ENCODE data around the gene CUZD1.

The CUZD1 gene

DNA sequence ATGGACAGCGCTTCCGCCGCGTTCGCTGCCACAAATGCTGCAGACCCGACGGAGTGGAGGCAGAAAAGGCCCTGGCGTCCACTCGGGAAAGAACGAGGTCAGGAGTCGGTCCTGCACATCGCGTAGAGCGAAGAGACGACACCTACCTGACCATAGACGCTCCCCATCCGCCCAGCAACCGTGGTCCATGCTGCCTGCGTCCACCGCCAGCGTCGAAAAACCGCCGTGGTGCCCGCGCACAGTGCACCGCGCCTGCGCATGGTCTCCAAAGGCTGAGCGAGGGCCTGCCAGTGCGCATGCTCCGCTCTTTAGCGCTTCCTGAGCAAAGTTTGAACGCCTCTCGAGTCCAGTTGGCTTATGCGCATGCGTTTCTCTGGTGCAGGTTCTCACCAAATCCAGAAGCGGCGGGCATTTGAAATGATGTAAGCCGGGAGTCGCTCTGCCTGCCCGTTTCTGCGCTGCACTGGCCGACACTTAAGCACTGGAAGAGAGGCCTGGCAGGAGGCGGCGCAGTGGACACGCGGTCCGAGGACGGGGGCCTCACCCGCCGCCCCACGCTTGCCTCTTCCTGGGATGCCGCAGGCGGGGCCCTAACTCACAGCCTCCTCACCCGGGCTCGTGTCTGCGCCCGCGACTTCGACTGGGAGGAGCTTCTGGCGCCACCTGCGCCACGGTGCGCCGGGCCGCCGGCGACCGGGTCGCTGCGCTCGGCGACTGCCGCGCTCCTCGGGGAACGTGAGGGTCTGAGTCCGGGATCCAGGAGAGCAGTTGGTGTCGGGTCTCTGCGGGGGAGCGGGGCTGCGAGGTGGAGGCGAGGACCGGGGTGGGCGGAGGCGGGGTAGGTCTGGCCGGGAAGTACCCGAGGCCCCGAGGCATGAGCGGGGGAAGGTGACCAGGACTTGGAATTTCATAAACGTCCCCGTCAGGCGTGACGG is 33.9 kb upstream of the CUZD1 start, which contains the start of gene FAM24B:
FAM24B (minus strand) TSS at position 243 of the 935 bp plus-strand sequence. CDS start 29,066 bp downstream, outside the sequence.
- TF ChIP-seq, protein P1, sequence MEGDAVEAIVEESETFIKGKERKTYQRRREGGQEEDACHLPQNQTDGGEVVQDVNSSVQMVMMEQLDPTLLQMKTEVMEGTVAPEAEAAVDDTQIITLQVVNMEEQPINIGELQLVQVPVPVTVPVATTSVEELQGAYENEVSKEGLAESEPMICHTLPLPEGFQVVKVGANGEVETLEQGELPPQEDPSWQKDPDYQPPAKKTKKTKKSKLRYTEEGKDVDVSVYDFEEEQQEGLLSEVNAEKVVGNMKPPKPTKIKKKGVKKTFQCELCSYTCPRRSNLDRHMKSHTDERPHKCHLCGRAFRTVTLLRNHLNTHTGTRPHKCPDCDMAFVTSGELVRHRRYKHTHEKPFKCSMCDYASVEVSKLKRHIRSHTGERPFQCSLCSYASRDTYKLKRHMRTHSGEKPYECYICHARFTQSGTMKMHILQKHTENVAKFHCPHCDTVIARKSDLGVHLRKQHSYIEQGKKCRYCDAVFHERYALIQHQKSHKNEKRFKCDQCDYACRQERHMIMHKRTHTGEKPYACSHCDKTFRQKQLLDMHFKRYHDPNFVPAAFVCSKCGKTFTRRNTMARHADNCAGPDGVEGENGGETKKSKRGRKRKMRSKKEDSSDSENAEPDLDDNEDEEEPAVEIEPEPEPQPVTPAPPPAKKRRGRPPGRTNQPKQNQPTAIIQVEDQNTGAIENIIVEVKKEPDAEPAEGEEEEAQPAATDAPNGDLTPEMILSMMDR (conservative IDR thresholded peaks at IDR 0.05; ENCODE audit: low read depth, low read length), result no peak
- peak within 1 kb of the TSS; percentile 78 for H3K9ac ChIP-seq
- H4K20me1 ChIP-seq (ENCODE audit: insufficient read depth), result no peaks in the 10 kb centered on the region
- peak within 1 kb of the TSS; percentile 81 for H2AFZ ChIP-seq (ENCODE audit: low read depth)
- no peaks in the 10 kb centered on the region for H3K27me3 ChIP-seq (ENCODE audit: insufficient read depth, low read depth)
- H3K79me2 ChIP-seq (ENCODE audit: insufficient read depth, low read depth), result peaks cover 45% of the 10 kb centered on the region
- peak within 1 kb of the TSS; percentile 76 for H3K27ac ChIP-seq
- peaks cover 27% of the 10 kb centered on the region for H3K4me1 ChIP-seq (ENCODE audit: low read depth, poor library complexity, severe bottlenecking)
- H3K4me3 ChIP-seq (IDR thresholded peaks at IDR 0.05; ENCODE audit: insufficient read depth, low read depth, low read length), result no peak within 1 kb of the TSS
- no peaks in the 10 kb centered on the region for H3K36me3 ChIP-seq (ENCODE audit: insufficient read depth)
- H3K4me2 ChIP-seq, result peak within 1 kb of the TSS; percentile 95

DNA sequence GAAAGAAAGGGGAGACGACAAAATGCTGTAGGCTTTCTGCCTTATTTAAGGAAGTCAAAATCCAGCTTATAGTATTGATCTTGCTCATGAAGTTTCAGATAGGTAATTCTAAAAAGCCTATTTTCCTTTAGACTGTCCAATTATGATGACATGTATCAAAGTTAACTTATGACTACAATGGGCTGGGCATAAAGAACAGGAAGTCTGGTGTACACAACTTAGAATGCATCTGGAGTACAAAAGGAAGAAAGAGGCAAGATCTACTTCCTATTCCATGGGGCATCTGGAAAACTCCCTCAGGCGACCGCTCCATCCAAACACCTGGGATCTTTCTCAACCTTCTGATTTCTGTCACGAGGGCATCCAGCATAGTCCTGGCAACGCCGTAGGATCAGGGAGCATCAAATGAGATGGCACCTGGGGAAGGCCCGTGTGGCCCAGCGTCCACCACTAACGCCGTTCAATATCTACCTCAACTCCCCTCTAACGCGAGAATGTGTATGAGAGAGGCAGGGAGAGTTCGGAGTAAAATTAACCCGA is 33.2 kb upstream of the CUZD1 start:
- peaks cover 31% of the 10 kb centered on the region for H3K4me1 ChIP-seq (ENCODE audit: low read depth, poor library complexity, severe bottlenecking)
- no peak overlapping the region for H3K4me3 ChIP-seq (IDR thresholded peaks at IDR 0.05; ENCODE audit: insufficient read depth, low read depth, low read length)
- H3K27me3 ChIP-seq (ENCODE audit: insufficient read depth, low read depth), result no peaks in the 10 kb centered on the region
- H3K4me2 ChIP-seq, result peak overlapping the region; percentile 95
- H4K20me1 ChIP-seq (ENCODE audit: insufficient read depth), result no peaks in the 10 kb centered on the region
- H2AFZ ChIP-seq (ENCODE audit: low read depth), result peak overlapping the region; percentile 81
- H3K9ac ChIP-seq, result peak overlapping the region; percentile 78
- peak overlapping the region; percentile 76; the same call in 1 of the 2 replicates for H3K27ac ChIP-seq
- no peaks in the 10 kb centered on the region for H3K36me3 ChIP-seq (ENCODE audit: insufficient read depth)
- TF ChIP-seq, protein P1 (conservative IDR thresholded peaks at IDR 0.05; ENCODE audit: low read depth, low read length), result no peak
- peaks cover 52% of the 10 kb centered on the region for H3K79me2 ChIP-seq (ENCODE audit: insufficient read depth, low read depth)

DNA sequence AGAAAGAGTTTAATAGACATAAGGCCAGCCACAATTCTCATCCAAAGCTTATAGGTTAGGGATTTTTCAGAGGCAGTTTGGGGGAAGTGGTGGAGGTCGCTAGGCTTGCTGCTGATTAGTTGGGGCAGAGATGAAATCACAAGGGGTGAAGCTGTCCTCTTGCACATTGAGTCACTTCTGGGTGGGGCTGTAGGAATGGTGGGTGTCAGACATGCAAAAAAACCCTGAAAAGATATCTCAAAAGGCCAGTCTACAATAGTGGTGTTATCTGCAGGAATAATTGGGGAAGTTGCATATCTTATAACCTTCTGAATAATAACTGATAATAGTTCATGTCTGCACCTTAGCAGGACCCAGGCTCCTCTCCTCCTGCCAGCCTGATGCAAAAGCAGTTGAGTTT is 31.6 kb upstream of the CUZD1 start:
- H3K4me3 ChIP-seq (IDR thresholded peaks at IDR 0.05; ENCODE audit: insufficient read depth, low read depth, low read length), result no peak overlapping the region

DNA sequence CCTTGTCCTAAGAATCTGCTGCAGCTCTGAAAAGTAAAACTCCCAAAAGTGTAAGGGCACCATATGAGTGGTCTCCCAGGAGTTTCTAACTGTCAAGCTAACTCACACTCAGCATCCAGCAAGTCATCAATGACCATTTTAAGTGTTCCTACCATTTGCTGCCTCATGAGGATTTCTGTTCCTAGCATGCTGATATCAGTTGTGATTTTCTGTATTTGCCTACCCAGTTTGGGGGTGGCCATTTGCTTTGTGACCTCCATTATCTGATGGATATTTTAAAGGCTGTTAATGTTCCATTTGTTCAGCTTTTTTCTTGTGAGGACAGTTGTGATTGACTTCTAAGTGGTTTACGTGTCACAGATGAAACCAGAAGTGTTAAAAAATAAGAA is 30.8 kb upstream of the CUZD1 start:
- Histone ChIP-seq H3K4me2 (no peak overlapping the region), H3K27me3 (ENCODE audit: insufficient read depth, low read depth) (no peaks in the 10 kb centered on the region)

More for the DNA sequence above, 31.6 kb upstream of the CUZD1 start:
- Histone ChIP-seq H3K9ac (no peak overlapping the region), H2AFZ (ENCODE audit: low read depth) (no peak overlapping the region), H3K4me2 (no peak overlapping the region), H3K79me2 (ENCODE audit: insufficient read depth, low read depth) (peaks cover 62% of the 10 kb centered on the region), H3K27ac (no peak overlapping the region), H3K4me1 (ENCODE audit: low read depth, poor library complexity, severe bottlenecking) (peaks cover 31% of the 10 kb centered on the region), H3K36me3 (ENCODE audit: insufficient read depth) (no peaks in the 10 kb centered on the region), H4K20me1 (ENCODE audit: insufficient read depth) (no peaks in the 10 kb centered on the region), H3K27me3 (ENCODE audit: insufficient read depth, low read depth) (no peaks in the 10 kb centered on the region)
- TF ChIP-seq, protein P1 (conservative IDR thresholded peaks at IDR 0.05; ENCODE audit: low read depth, low read length), result no peak

More for the DNA sequence above, 30.8 kb upstream of the CUZD1 start:
- Histone ChIP-seq H3K4me3 (IDR thresholded peaks at IDR 0.05; ENCODE audit: insufficient read depth, low read depth, low read length) (no peak overlapping the region), H3K79me2 (ENCODE audit: insufficient read depth, low read depth) (peaks cover 65% of the 10 kb centered on the region), H4K20me1 (ENCODE audit: insufficient read depth) (no peaks in the 10 kb centered on the region), H2AFZ (ENCODE audit: low read depth) (no peak overlapping the region), H3K4me1 (ENCODE audit: low read depth, poor library complexity, severe bottlenecking) (peaks cover 31% of the 10 kb centered on the region), H3K9ac (no peak overlapping the region), H3K27ac (no peak overlapping the region), H3K36me3 (ENCODE audit: insufficient read depth) (no peaks in the 10 kb centered on the region)
- TF ChIP-seq, protein P1 (conservative IDR thresholded peaks at IDR 0.05; ENCODE audit: low read depth, low read length), result no peak
